H1 (cell line): ENCODE results near the gene NUBP2. TPM values are rescaled to one million over a fixed set of nuclear protein-coding genes. Genes with fewer than 3 reads are reported as not detected.

Experiments
- CTCF ChIA-PET: fragments of 300-600 bp; sonication (Branson Sonifier 250); formaldehyde crosslinking; loops from one replicate; lab custom pipeline; 2021; ENCODE audit not compliant: partially characterized antibody; lab: Charles Lee
- POLR2A ChIA-PET: fragments of 300-600 bp; sonication (Branson Sonifier 250); formaldehyde crosslinking; loops from one replicate; lab custom pipeline; 2021; ENCODE audit warnings: inconsistent platforms; ENCODE audit not compliant: partially characterized antibody; lab: Charles Lee
- DNase-seq, 2 experiments: peaks; one replicate each; pipeline versions ENCODE4 v3.0.0 to v3.0.0-alpha.2; 2010 to 2022; ENCODE audit warnings: low spot score in 2 of 2, low read depth in 1 of 2, mixed read lengths in 1 of 2
- FAIRE-seq: peaks from 2 replicates; lab custom pipeline; 2011; peaks lifted over from hg19 to GRCh38; lab: Jason Lieb, UNC
- H2AFZ ChIP-seq: 2 replicates; pipeline ENCODE4 v1.8.1; 2012; ENCODE audit warnings: low read length, inconsistent platforms
- H2AK5ac ChIP-seq: 2 replicates; pipeline ENCODE4 v1.6.1; 2013; ENCODE audit warnings: low read depth, low read length
- H2BK120ac ChIP-seq: replicated peaks from 2 replicates; pipeline ENCODE3; 2013; ENCODE audit warnings: low read depth, low read length, inconsistent platforms
- H2BK12ac ChIP-seq: 2 replicates; pipeline ENCODE4 v1.6.1; 2013; ENCODE audit warnings: low read depth, low read length
- H2BK15ac ChIP-seq: 2 replicates; pipeline ENCODE4 v1.6.1; 2013; ENCODE audit warnings: low read length
- H2BK20ac ChIP-seq: 2 replicates; pipeline ENCODE4 v1.6.1; 2013; ENCODE audit warnings: low read length
- H2BK5ac ChIP-seq: 2 replicates; pipeline ENCODE4 v1.6.1; 2013; ENCODE audit warnings: low read depth, low read length
- H3K14ac ChIP-seq: 2 replicates; pipeline ENCODE4 v1.6.1; 2013; ENCODE audit warnings: inconsistent platforms; ENCODE audit not compliant: insufficient read length
- H3K18ac ChIP-seq: 2 replicates; pipeline ENCODE4 v1.6.1; 2013; ENCODE audit warnings: low read length; ENCODE audit errors: extremely low read depth
- H3K23ac ChIP-seq: 2 replicates; pipeline ENCODE4 v1.6.1; 2013; ENCODE audit warnings: inconsistent platforms; ENCODE audit not compliant: insufficient read length
- H3K23me2 ChIP-seq: 2 replicates; pipeline ENCODE4 v1.6.1; 2013; ENCODE audit warnings: low read depth, low read length
- H3K27ac ChIP-seq: 2 replicates; pipeline ENCODE4 v1.6.1; 2011; ENCODE audit warnings: low read depth, low read length, inconsistent platforms
- H3K27me3 ChIP-seq, 4 experiments: replicated peaks in 1 of 4; 1 replicate in 1 of 4; 2 replicates in 3 of 4; pipeline versions ENCODE4 v1.6.1 to v1.8.1; 2011 to 2013; ENCODE audit warnings: low read length in 3 of 4, mild to moderate bottlenecking in 3 of 4, inconsistent platforms in 2 of 4, mixed read lengths in 2 of 4, moderate library complexity in 1 of 4; ENCODE audit not compliant: control insufficient read depth in 3 of 4, insufficient read depth in 3 of 4; ENCODE audit errors: extremely low read depth in 1 of 4
- H3K36me3 ChIP-seq, 4 experiments: 2 replicates each; pipeline versions ENCODE4 v1.6.1 to v1.8.1; 2011 to 2013; ENCODE audit warnings: mild to moderate bottlenecking in 4 of 4, low read length in 3 of 4, moderate library complexity in 2 of 4, control low read depth in 1 of 4, inconsistent platforms in 1 of 4; ENCODE audit not compliant: insufficient read depth in 4 of 4, control insufficient read depth in 2 of 4
- H3K4ac ChIP-seq: replicated peaks from 2 replicates; pipeline ENCODE3; 2013; ENCODE audit warnings: low read length, low read depth, mixed read lengths, inconsistent platforms; ENCODE audit not compliant: insufficient read length
- H3K4me1 ChIP-seq, 4 experiments: replicated peaks in 1 of 4; 1 replicate in 1 of 4; 2 replicates in 3 of 4; pipeline versions ENCODE4 v1.6.1 to v1.8.1; 2011 to 2013; ENCODE audit warnings: low read length in 3 of 4, inconsistent platforms in 2 of 4, mixed read lengths in 1 of 4; ENCODE audit not compliant: insufficient read depth in 4 of 4, control insufficient read depth in 3 of 4
- H3K4me2 ChIP-seq, 2 experiments: 2 replicates each; pipeline versions ENCODE4 v1.6.1 to v1.8.1; 2011 to 2013; ENCODE audit warnings: low read depth in 2 of 2, low read length in 2 of 2, control low read depth in 1 of 2, inconsistent platforms in 1 of 2, mild to moderate bottlenecking in 1 of 2; ENCODE audit not compliant: insufficient read depth in 1 of 2
- H3K4me3 ChIP-seq, 4 experiments: fragments of 200-600, 300-600 bp in 1 of 4; sonication (generic), shearing (Covaris generic), sonication (Bioruptor Twin) in 1 of 4; 2 replicates each; pipeline versions ENCODE4 v1.5.1 to v1.8.1; 2011 to 2016; ENCODE audit warnings: low read length in 4 of 4, low read depth in 3 of 4, control low read depth in 2 of 4, inconsistent platforms in 2 of 4, mild to moderate bottlenecking in 2 of 4, mixed read lengths in 1 of 4, moderate library complexity in 1 of 4; ENCODE audit not compliant: insufficient read depth in 2 of 4; ENCODE audit errors: extremely low read depth in 1 of 4
- H3K56ac ChIP-seq: replicated peaks from 2 replicates; pipeline ENCODE3; 2013; ENCODE audit warnings: low read depth, mild to moderate bottlenecking, mixed read lengths, low read length, inconsistent platforms; ENCODE audit not compliant: insufficient read length
- H3K79me1 ChIP-seq: 2 replicates; pipeline ENCODE4 v1.6.1; 2013; ENCODE audit warnings: low read depth, low read length, control low read depth
- H3K79me2 ChIP-seq, 2 experiments: 2 replicates each; pipeline versions ENCODE4 v1.6.1 to v1.8.1; 2012 to 2013; ENCODE audit warnings: low read length in 2 of 2, mild to moderate bottlenecking in 2 of 2, inconsistent platforms in 1 of 2; ENCODE audit not compliant: insufficient read depth in 2 of 2, control insufficient read depth in 1 of 2
- H3K9ac ChIP-seq, 4 experiments: replicated peaks in 1 of 4; 1 replicate in 1 of 4; 2 replicates in 3 of 4; pipeline versions ENCODE4 v1.6.1 to v1.8.1; 2011 to 2013; ENCODE audit warnings: low read depth in 3 of 4, low read length in 3 of 4, control low read depth in 2 of 4, mild to moderate bottlenecking in 2 of 4, moderate library complexity in 2 of 4, inconsistent platforms in 1 of 4; ENCODE audit errors: extremely low read depth in 1 of 4
- H3K9me3 ChIP-seq, 2 experiments: 2 replicates each; pipeline versions ENCODE4 v1.6.1 to v1.8.1; 2012 to 2013; ENCODE audit warnings: mild to moderate bottlenecking in 2 of 2, moderate library complexity in 2 of 2, control low read depth in 1 of 2, inconsistent platforms in 1 of 2, low read depth in 1 of 2, low read length in 1 of 2, mixed read lengths in 1 of 2; ENCODE audit not compliant: insufficient read depth in 2 of 2
- H4K20me1 ChIP-seq, 2 experiments: replicated peaks in 1 of 2; 2 replicates each; pipeline versions ENCODE3 to v1.8.1; 2011 to 2013; ENCODE audit warnings: inconsistent platforms in 2 of 2, low read length in 2 of 2, mild to moderate bottlenecking in 1 of 2; ENCODE audit not compliant: insufficient read depth in 2 of 2, control insufficient read depth in 1 of 2
- H4K5ac ChIP-seq: 2 replicates; pipeline ENCODE4 v1.6.1; 2013; ENCODE audit warnings: low read length, low read depth, mixed read lengths, inconsistent platforms; ENCODE audit not compliant: insufficient read length
- H4K8ac ChIP-seq: 2 replicates; pipeline ENCODE4 v1.8.0; 2013; ENCODE audit warnings: mild to moderate bottlenecking, moderate library complexity, low read length, inconsistent platforms; ENCODE audit not compliant: insufficient read depth; ENCODE audit errors: extremely low read depth
- H4K91ac ChIP-seq: replicated peaks from 2 replicates; pipeline ENCODE3; 2013; ENCODE audit warnings: low read length, mixed read lengths, inconsistent platforms; ENCODE audit not compliant: insufficient read length
- ASH2L ChIP-seq: fragments of 200-600, 300-600 bp; sonication (generic); IDR thresholded peaks from one replicate; pipeline ENCODE4 v1.7.1; 2017; ENCODE audit warnings: low read length
- BRCA1 ChIP-seq: IDR thresholded peaks from 2 replicates; pipeline ENCODE4 v1.6.1; 2012; ENCODE audit warnings: low read depth, low read length, improper control_type of control experiment
- GTF2F1 ChIP-seq: IDR thresholded peaks from 2 replicates; pipeline ENCODE4 v1.6.1; 2012; ENCODE audit warnings: low read depth, low read length, improper control_type of control experiment, borderline replicate concordance
- POU5F1 ChIP-seq: IDR thresholded peaks from 2 replicates; pipeline ENCODE4 v1.6.1; 2011; ENCODE audit warnings: low read depth, mild to moderate bottlenecking, low read length, moderate library complexity
- RFX5 ChIP-seq: IDR thresholded peaks from 2 replicates; pipeline ENCODE4 v1.6.1; 2011; ENCODE audit warnings: low read depth, low read length, improper control_type of control experiment, borderline replicate concordance
- SIRT6 ChIP-seq: IDR thresholded peaks from one replicate; pipeline ENCODE4 v1.7.1; 2012; ENCODE audit warnings: low read length, inconsistent platforms
- SP2 ChIP-seq: IDR thresholded peaks from 2 replicates; pipeline ENCODE4 v1.6.1; 2012; ENCODE audit warnings: mild to moderate bottlenecking, low read length, inconsistent platforms
- TCF12 ChIP-seq: IDR thresholded peaks from 2 replicates; pipeline ENCODE4 v1.6.1; 2011; ENCODE audit warnings: low read depth, mild to moderate bottlenecking, low read length
- YY1 ChIP-seq: IDR thresholded peaks from 2 replicates; pipeline ENCODE4 v1.6.1; 2011; ENCODE audit warnings: low read depth, mild to moderate bottlenecking, low read length
- WGBS, 2 experiments: shearing (Covaris generic) in 1 of 2; methylation state at CpG; one replicate each; pipeline versions ENCODE4 v1.1.6 to v1.1.7; 2013 to 2015; ENCODE audit warnings: low lambda C conversion rate in 2 of 2, mixed read lengths in 2 of 2, inconsistent platforms in 1 of 2, low coverage in 1 of 2, missing lambda C conversion rate in 1 of 2; ENCODE audit not compliant: insufficient replicate concordance in 2 of 2, insufficient coverage in 1 of 2, insufficient read length in 1 of 2; ENCODE audit errors: extremely low coverage in 1 of 2, missing lambda C conversion rate in 1 of 2; 5-methylcytosine and 5-hydroxymethylcytosine counted together
- polyA plus RNA-seq, 7 experiments: library from polyadenylated mRNA; depleted of rRNA in 3 of 7; stranded (reverse) in 5 of 7; unstranded in 2 of 7; fragments of >200 nt in 5 of 7; fragments of 200-250 nt in 2 of 7; gene quantifications; 1 replicate in 5 of 7; 2 replicates in 1 of 7; 4 replicates in 1 of 7; pipeline versions ENCODE4 v1.2.1 to v1.2.3, GENCODE V29; 2011 to 2013; ENCODE audit warnings: missing spikeins in 2 of 7, mixed read lengths in 2 of 7
- total RNA-seq: library from RNA; stranded (reverse); fragmentation: NEBNext Ultra II Directional; extraction: Animal tissue kit (Norgen Biotek cat#: 25700); gene quantifications from 2 replicates; pipeline ENCODE4 v1.2.1, GENCODE V29; 2021
- TF ChIP-seq, protein P1 (sequence below): IDR thresholded peaks from 2 replicates; pipeline ENCODE4 v1.6.1; 2011; ENCODE audit warnings: low read depth, mild to moderate bottlenecking, low read length; ENCODE audit not compliant: insufficient read depth

The NUBP2 gene
- total and polyA plus RNA-seq, 2 of the 8 experiments (the other 6 are each of a cell fraction or from before 2014, with no cell fraction given), result 70.3 to 96.9 TPM

- Histone ChIP-seq H3K36me3 (peaks cover 0 to 44% (median 2%) of the 10 kb centered on the region in 4 experiments; a peak in 4 of 8 replicates), H4K5ac (no peak overlapping the region), H3K4me2 (no peak overlapping the region), H3K79me2 (peaks cover 0 to 16% of the 10 kb centered on the region in 2 experiments; a peak in 2 of 4 replicates), H2BK15ac (no peak overlapping the region), H2BK12ac (no peak overlapping the region), H3K27me3 (no peaks in the 10 kb centered on the region), H4K91ac (no peak overlapping the region), H3K9ac (no peak overlapping the region), H3K23me2 (no peaks in the 10 kb centered on the region), H3K4me1 (no peaks in the 10 kb centered on the region), H3K23ac (no peak overlapping the region), H3K27ac (no peak overlapping the region), H3K79me1 (peaks cover 9% of the 10 kb centered on the region), H2BK20ac (no peak overlapping the region), H3K9me3 (no peaks in the 10 kb centered on the region; a peak in 1 of 4 replicates), H3K18ac (no peak overlapping the region), H3K14ac (no peak overlapping the region), H2BK5ac (no peak overlapping the region), H4K20me1 (peaks cover 13 to 15% of the 10 kb centered on the region in 2 experiments), H3K4me3 (no peak overlapping the region), H2AK5ac (no peak overlapping the region), H3K4ac (no peak overlapping the region), H2AFZ (no peak overlapping the region), H2BK120ac (no peak overlapping the region), H4K8ac (no peak overlapping the region), H3K56ac (no peak overlapping the region)
- no peak for TF ChIP-seq SP2
- no peak for TF ChIP-seq BRCA1
- TF ChIP-seq POU5F1, result no peak
- TF ChIP-seq TCF12, result no peak
- TF ChIP-seq, protein P1, sequence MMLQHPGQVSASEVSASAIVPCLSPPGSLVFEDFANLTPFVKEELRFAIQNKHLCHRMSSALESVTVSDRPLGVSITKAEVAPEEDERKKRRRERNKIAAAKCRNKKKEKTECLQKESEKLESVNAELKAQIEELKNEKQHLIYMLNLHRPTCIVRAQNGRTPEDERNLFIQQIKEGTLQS, result no peak
- TF ChIP-seq SIRT6, result no peak
- TF ChIP-seq YY1, result no peak
- no peak for TF ChIP-seq GTF2F1
- no peak for TF ChIP-seq RFX5
- TF ChIP-seq ASH2L, result no peak
- FAIRE-seq, result no peak
- ChIA-PET CTCF (interaction anchor here (0.5 kb wide), 1 partner anchor 1047 kb away, joined by 3 read pairs; no protein-coding TSS in a partner anchor), POLR2A (interaction anchor here (1.4 to 4.2 kb wide), 2 partner anchors 11 to 15 kb away, joined by 3 to 26 read pairs; no protein-coding TSS in a partner anchor)
- DNase-seq, result no peak
- 85% methylated on average over 15 of the region's 15 CpGs; no CpG with 5 or more reads in 1 of the 2 experiments for WGBS, 2 experiments
These were observed 7.5 kb downstream of the NUBP2 start for GRCh38 chr16:1790261-1790610.
